ENCODE measurements around the gene KRTAP13-4.
A peak's percentile ranks its signal among the peaks of the same experiment; 100 is the strongest.

The KRTAP13-4 gene

DNA sequence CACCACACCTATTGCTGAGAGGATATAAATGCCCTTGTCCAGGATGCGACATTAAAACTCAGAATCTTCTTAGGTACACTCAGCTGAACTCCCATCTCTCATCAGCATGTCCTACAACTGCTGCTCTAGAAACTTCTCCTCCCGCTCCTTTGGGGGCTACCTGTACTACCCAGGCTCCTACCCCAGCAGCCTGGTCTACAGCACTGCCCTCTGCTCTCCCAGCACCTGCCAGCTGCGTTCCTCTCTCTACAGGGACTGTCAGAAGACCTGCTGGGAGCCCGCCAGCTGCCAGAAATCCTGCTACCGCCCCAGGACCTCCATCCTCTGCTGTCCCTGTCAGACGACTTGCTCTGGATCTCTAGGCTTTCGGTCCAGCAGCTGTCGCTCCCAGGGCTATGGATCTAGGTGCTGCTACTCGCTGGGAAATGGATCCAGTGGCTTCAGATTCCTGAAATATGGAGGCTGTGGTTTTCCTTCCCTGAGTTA is at the start of gene KRTAP13-4:
TSS of gene KRTAP13-4 (plus strand) at position 51 of the 486 bp plus-strand sequence. CDS start at position 107, 56 bp downstream.
- no peak for DNase-seq (ENCODE audit: low read depth, low spot score)

DNA sequence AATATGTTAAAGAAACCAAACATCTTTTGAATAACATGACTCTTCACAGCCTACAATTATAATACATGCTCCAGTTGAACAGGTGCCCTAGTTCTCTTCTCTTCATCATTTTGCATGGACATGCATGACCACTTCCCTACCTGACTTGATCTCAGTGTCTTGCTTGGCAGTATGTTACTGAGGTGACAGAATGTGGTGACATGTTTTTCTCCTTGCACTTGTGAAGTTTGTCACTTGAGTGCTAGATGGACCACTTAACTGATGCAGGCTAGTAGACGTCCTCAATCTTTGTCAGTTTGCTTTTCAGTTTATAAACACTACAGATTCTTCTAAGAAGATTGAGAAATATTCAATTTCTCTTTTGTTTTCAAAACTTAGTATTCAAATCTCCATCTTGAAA is 47.8 kb upstream of the KRTAP13-4 start:
- DNase-seq (ENCODE audit: low read depth, low spot score) = no peak
- H3K27ac ChIP-seq = no peak overlapping the region

More for the DNA sequence above, at the start of gene KRTAP13-4:
- no peak within 1 kb of the TSS for H3K27ac ChIP-seq

GRCh38 chr21:30391492-30392025 is 38.5 kb upstream of the KRTAP13-4 start:
- no peak overlapping the region for H3K27ac ChIP-seq
- no peak for DNase-seq (ENCODE audit: low read depth, low spot score)

DNA sequence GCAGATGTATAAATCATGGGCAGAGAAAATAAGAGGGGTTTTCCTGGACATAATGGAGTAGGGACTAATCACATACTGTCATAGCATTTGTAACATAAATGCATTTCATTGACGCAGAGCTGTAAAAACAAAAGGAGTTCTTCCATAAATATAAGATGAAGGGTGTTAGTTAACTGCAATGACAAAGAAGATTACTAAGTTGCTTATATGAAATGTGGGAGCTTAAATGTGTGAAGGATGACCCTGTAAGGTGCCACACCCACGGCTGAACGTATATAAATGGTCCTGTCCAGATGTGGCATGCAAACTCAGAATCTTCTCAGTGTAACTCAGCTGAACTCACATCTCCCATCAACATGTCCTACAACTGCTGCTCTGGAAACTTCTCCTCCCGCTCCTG is 34.3 kb upstream of the KRTAP13-4 start, which contains the start of gene KRTAP13-1:
TSS of gene KRTAP13-1 (plus strand) at position 301 of the 400 bp plus-strand sequence. CDS start at position 357, 56 bp downstream.
- no peak for DNase-seq (ENCODE audit: low read depth, low spot score)
- H3K27ac ChIP-seq = no peak within 1 kb of the TSS

DNA sequence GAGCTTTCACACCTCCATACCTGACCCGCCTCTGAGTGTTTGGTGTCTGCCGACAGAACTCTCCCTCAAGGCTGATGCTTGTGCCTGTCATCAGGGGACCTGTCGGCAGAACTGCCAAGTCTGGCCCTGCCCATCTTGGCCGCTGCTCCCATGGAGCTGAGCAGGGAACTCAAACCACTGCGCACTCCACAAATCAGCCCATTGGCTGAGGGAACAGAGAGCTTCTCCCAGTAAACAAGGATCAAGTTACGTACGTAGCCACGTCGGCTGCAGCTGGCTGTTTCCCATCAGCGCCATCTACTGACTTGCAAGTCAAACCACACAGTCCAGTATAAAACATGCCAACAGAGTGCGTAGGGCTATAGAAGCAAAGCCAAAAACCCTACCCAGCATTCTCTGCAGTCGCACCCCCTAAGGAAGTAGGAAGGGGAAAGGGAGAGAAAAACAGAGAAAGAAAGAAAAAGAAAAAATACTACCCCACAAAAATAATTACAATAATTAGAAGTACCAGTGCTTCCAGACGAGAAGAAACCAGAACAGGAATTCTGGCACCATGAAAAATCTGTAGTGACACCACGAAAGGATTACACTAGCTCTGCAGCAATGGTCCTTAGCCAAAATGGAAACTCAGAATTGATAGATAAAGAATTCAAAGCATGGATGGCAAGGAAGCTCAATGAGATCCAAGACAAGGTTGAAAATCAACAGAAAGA is 21.1 kb upstream of the KRTAP13-4 start:
- peak; percentile 82 for DNase-seq (ENCODE audit: low read depth, low spot score)
- no peak overlapping the region for H3K27ac ChIP-seq

GRCh38 chr21:30415993-30416392 is 14.0 kb upstream of the KRTAP13-4 start:
- H3K27ac ChIP-seq = no peak overlapping the region
- no peak for DNase-seq (ENCODE audit: low read depth, low spot score)

DNA sequence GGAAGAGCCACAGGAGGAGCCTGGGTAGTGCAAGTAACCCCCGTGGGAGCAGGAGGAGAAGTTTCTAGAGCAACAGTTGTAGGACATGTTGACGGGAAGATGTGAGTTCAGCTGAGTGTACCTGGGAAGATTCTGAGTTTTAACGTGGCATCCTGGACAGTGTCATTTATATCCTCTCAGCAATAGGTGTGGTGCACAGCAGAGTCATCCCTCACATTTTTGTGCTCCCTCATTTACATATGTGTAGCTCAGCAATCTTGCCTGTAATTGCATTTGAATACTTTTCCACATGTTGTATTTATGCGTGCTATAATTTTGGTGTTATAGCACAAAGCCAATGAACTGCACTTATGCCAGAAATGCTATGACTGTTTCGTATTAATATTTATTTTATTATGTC is 4.2 kb upstream of the KRTAP13-4 start, which contains the start of gene KRTAP13-3:
TSS of gene KRTAP13-3 (minus strand) at position 101 of the 400 bp plus-strand sequence. CDS start at position 87, 14 bp downstream.
- H3K27ac ChIP-seq = no peak within 1 kb of the TSS
- no peak for DNase-seq (ENCODE audit: low read depth, low spot score)

GRCh38 chr21:30426731-30427130 is 3.3 kb upstream of the KRTAP13-4 start:
- H3K27ac ChIP-seq = no peak overlapping the region
- DNase-seq (ENCODE audit: low read depth, low spot score) = no peak

GRCh38 chr21:30434033-30434631 is 4.1 kb downstream of the KRTAP13-4 start:
- H3K27ac ChIP-seq = no peak overlapping the region
- no peak for DNase-seq (ENCODE audit: low read depth, low spot score)

DNA sequence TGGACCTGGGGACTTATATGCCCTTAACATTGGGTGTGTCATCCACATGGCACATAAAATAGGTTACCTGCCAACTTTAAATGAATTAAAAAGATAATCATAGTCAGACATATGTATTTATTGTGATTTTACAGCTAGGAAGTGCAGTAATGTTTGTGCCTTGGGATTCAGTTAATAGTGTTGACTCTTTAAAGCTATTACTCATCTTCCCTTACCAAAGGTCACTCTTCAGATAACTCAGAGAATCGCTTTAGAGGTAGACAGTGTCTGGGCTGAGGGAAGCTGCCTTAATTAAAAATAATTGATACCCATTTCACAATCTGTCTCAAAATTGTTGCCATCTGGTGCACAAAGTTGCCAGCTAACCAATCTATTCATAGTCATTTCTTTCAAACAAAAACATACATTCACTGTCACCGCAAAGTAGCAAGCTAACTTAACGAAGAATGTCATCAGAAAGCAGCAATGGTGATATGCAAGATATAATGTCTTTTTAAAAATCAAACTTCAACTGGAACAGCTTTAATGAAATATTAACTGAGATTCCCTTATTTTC is 7.1 kb downstream of the KRTAP13-4 start:
- H3K27ac ChIP-seq = no peak overlapping the region
- DNase-seq (ENCODE audit: low read depth, low spot score) = no peak

DNA sequence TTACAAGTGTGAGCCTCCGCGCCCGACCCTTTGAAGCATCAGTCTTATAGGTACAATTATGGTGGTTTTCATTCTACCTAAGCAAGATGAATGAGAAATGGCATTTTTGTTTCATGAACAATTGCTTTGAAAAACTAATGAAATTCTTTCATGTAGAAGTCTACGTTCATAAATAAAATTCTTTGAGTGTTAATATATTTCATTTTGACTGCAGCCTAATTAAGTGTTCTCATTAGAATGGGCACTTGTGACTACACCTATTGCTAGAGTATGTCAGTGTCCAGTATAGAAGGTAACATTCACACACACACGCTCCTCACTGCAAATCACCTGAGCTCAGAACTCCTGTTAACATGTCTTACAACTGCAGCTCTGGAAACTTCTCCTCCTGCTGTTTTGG is 10.0 kb downstream of the KRTAP13-4 start, which contains the start of gene KRTAP15-1:
TSS of gene KRTAP15-1 (plus strand) at position 301 of the 400 bp plus-strand sequence. CDS start at position 354, 53 bp downstream.
- no peak for DNase-seq (ENCODE audit: low read depth, low spot score)
- no peak within 1 kb of the TSS for H3K27ac ChIP-seq

GRCh38 chr21:30443226-30443625 is 13.2 kb downstream of the KRTAP13-4 start:
- DNase-seq (ENCODE audit: low read depth, low spot score) = no peak

DNA sequence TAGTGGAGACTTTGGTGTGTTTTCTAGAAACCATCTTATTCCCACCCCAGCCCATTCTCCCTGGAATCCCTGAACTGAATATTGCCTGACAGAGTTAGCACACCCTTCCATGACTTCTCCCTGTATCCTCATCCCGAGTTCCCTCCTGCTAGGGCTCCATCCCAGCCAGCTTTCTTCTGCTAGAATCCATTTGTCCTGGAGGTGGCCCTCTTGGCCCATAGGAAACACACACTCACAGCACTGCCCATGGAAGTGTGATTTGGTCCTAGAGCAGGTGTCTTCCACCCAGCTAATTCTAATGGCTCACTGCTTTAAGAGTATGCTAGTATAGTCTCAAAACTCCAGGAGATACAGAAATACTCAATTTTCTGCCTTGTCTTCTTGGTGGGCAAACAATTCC is 14.2 kb downstream of the KRTAP13-4 start:
- no peak for DNase-seq (ENCODE audit: low read depth, low spot score)
- no peak overlapping the region for H3K27ac ChIP-seq

More at GRCh38 chr21:30443226-30443625, 13.2 kb downstream of the KRTAP13-4 start:
- H3K27ac ChIP-seq = no peak overlapping the region

DNA sequence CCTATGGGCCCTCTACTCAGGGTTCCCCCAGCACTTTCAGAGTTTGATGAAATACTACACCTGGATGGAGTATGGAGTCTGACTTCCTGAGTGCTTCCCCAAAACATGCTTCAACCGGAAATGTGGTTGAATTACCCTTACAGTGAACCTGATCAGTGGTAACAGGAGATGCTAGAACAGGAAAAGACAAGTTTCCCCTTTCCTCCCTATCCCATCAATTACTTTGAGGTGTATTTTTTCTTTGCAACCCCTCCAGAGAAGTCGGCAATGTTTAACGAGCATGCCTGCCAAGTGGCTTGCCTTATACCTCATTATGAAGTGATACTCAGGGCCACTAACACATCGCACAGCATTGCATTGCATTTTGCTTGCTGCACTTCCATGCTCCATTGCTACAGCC is 17.0 kb downstream of the KRTAP13-4 start:
- H3K27ac ChIP-seq = no peak overlapping the region
- no peak for DNase-seq (ENCODE audit: low read depth, low spot score)

GRCh38 chr21:30448514-30448913 is 18.5 kb downstream of the KRTAP13-4 start:
- no peak for DNase-seq (ENCODE audit: low read depth, low spot score)

DNA sequence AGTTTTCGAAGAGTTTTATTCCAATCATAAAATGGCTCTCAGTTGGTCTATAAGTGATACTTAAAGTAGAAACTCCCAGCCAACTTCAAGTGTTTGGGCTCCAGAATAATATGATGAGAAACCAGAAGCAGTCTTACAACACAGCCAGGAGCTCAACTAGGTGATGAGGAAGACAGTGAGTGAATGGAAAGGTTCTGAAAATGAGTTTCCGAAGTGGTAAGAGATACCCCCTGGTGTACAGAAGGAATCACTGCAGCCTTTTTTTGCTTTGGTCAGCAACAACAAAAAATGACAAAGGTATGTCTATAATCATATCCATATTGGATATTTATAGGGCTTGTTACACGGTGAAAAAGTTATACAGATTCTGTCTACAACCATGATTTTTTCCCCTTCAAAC is 33.7 kb downstream of the KRTAP13-4 start:
- no peak for DNase-seq (ENCODE audit: low read depth, low spot score)
- no peak overlapping the region for H3K27ac ChIP-seq

More at GRCh38 chr21:30448514-30448913, 18.5 kb downstream of the KRTAP13-4 start:
- no peak overlapping the region for H3K27ac ChIP-seq

GRCh38 chr21:30468900-30469714 is 39.1 kb downstream of the KRTAP13-4 start:
- H3K27ac ChIP-seq = no peak overlapping the region
- DNase-seq (ENCODE audit: low read depth, low spot score) = no peak

GRCh38 chr21:30478004-30478403 is 48.0 kb downstream of the KRTAP13-4 start:
- peak overlapping the region; percentile 29 for H3K27ac ChIP-seq
- peak; percentile 29 for DNase-seq (ENCODE audit: low read depth, low spot score)

DNA sequence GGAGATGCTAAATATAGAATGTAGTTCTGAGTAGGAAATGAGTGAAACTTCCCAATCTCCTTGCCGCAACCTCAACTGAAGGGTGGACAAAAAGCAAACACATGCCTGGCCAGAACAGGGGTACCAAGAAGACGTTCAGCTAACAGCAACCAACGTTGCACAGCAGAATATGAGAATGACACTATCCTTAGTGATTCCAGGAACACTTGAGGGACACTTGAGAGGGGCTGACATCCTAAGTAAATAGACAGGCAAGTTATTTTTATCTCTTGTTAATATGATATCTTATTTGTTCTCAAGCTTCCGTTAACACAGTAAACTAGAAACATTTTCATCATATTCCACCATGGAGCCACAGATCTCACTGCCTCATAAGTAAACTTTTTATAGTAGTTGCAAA is 49.2 kb downstream of the KRTAP13-4 start:
- no peak for DNase-seq (ENCODE audit: low read depth, low spot score)
- no peak overlapping the region for H3K27ac ChIP-seq

GRCh38 chr21:30480145-30480544 is 50.1 kb downstream of the KRTAP13-4 start, which contains the start of gene KRTAP19-1:
KRTAP19-1 (minus strand) TSS chr21:30480367; CDS start chr21:30480317, 50 bp downstream.
- peak; percentile 43 for DNase-seq (ENCODE audit: low read depth, low spot score)
- no peak within 1 kb of the TSS for H3K27ac ChIP-seq

Measured in epithelial cell of prostate (primary cell).